OCI-M2 (cell line): ENCODE measurements around the gene HABP2.

ENCODE experiments used
- DNase-seq: peaks from one replicate; lab custom pipeline; 2025; ENCODE audit not compliant: unreplicated experiment; lab: John Stamatoyannopoulos, UW

Gene HABP2

DNA sequence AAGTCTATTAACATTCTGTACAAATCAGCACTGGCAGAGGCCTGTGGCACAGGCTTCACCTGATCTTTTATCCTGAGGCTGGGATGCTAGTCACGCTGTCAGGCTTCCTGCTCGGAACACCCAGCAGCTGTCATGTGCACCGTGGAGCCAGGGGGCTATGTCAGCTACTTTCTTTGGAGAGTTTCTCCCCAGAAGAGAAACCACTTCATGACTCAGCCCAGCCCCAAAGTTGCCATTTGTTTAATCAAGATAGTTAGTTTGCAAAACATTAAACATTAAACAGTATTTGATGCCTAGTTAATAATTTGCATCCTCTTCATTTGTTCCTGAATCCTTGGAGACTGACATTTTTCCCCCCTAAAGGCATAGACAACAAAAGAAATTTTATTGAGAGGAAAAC, at the start of gene HABP2:
TSS of gene HABP2 (plus strand) at position 353 of the 400 bp plus-strand sequence. CDS start 69 bp downstream, outside the sequence.
- DNase-seq = no peak

DNA sequence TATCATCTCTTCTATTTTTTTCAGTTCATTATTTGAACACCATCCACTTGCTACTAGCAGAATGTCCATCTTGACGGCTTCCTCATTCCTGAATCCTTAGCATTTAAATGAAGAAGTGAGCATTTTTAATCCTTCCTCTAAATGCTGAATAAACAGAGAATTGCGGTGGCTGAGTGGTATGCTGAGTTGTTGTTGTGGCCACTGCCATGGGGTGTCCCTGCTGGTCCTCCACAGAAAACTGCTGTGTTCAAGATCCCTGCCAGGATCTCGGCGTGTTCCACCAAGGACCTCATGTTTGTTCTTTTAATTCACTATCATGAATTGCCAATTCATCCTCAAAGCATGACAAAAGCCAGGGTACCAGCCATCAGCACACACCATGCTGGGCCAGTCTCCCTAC, 48.9 kb upstream of the HABP2 start:
- no peak for DNase-seq

DNA sequence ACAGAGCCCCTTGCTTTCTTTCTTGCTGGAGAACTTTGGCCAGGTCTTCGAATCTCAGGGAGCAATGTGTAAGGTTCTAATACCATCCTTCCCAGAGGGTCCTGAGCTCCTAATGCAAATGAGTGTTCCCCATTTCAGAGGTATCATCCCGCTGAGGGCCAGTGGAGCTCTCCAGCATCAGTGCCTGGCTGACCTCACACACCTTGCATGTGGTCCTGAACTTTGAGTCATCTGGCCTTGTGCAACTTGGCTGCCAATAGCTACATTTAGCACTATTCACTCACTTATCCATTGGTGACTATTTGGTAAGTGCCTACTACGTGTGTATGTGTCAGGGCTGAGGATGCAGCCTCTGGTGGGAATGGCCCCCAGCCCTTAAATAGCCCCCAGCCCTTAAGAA, 48.4 kb upstream of the HABP2 start:
- no peak for DNase-seq

DNA sequence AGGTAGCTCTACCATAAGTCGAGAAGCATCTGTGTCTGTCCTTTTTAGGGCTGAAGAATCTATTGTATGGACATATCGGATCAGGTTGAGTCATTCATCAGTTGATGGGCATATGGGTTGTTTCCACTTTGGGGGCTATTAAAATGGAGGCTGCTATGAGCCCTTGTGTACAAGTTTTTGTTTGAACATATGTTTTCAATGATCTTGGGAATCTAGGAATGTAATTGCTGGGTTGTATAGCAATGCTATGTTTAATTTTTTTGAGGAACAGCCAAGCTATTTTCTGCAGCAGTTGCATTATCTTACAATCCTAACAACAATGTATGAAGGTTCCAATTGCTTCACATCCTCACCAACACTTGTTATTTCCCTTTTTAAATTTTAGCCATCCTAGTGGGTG, 46.4 kb upstream of the HABP2 start:
- DNase-seq = no peak

DNA sequence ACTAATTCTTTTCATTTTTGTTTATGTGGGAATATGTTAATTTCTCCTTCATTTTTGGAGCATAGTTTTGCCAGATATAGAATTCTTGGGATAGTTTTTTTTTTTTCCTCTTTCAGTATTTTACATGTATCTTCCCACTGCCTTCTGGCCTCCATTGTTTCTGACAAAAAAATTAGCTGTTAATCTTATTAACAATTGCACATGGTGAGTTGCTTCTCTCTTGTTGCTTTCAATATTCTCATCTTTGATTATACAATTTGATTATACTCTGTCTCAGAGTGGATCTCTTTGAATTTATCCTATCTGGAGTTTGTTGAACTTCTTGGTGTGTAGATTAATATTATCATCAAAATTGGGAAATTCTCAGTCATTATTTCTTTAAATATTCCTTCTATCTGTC, 41.4 kb upstream of the HABP2 start:
- no peak for DNase-seq

DNA sequence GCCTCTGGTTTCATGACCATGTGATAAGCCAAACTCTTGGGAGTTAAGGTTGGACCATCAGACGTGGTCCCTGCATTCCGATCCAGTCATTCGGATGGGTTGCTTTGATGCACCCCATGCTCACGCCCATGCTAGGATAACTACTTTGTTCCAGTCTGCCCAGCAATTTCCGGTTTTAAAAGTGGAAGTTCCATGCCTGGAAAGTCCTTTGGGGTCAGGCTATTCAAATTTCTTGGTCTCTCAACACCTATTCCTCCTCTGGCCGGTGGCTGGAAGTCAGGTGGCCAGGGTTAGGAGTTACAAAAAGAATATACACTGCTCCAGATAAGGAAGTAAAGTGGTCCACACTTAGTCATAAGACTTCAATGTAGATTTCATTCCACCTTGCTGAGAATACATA, 37.7 kb upstream of the HABP2 start:
- no peak for DNase-seq

DNA sequence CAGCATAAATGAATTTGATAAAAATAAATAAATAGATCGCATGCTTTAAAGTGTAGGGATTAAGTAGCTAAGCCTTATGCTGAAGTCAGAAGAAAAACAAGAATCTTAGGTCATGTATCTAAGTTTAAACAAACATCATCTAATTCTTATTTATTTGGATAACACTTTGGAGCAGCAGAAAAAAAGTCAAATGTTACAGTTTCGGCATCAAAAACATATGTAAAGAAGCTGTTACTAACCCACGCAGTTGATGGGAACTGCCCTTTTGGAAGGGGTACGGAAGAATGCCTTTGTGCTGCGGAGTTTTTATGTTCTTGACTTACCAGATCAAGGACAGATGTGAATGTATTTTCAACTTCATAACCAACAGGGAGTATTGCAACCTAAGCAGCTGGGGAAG, 37.3 kb upstream of the HABP2 start:
- DNase-seq = no peak

DNA sequence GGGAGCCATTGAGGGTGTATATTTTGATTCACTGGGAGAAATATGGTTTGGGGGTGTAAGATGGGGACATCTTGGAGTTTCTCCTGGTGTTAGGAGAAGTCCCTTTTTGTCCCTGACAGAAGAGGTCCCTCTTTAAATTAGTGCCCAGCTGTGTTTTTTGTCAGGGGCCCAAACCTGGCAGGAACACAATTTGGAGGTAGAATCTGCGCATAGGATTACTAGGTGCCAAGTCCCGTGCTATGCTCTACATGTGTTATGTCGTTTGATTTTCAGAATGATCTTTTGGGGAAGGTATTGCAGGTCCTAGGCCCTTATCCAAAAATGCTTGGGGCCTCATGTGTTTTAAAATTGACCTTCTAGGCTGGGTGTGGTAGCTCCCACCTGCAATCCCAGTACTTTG, 36.8 kb upstream of the HABP2 start:
- no peak for DNase-seq

DNA sequence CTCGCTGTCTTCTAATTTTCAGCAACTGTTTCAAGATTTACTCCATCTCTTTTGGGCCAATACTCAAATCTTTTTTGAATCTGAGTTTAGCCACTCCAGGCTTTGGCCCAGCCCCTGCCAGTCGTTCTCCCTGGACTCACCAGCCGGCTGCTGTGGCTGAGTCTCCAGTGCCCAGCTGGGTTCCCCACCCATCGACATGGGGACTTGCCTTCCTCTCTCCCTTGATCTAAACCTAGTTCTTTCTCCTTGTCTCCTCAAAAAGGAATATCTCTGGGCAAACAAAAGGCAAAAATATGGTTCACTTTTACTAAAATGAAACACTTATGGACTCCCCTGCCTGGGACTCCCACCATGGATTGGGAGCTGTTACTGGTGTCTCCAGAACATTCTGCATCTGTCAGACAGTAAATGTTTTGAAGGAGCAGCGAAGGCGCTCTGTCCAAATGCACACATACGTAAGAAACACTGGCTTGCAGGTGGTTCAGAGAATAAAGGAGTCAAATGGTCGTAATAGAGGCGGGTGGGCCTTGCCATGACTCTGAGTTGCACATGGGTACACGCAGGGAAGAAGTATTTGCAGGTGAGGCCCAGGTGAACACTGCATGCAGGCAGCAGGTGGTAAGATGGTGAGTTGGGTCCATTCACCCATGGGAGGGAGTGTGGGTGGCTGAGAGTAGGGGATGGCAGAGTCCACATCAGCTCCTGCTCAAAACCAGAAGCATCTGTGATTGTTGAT, 35.5 kb upstream of the HABP2 start:
- no peak for DNase-seq

DNA sequence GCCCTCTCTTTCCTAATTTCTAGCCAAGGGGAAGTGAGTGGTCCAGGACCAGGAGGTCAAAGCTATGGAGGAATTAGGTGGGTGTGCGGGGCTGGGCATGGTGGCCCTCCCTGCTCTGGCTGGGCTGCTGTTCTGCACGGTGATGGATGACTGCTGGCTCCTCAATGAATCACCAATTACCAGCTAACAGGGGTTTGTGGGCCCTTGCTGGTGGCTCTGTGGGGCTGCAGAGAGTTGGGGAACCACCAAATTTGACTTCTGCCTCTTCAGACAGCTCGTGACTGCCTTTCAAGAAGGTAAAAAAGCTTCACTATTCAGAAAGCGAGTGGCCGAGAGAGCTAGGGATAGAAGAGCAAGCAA, 35.0 kb upstream of the HABP2 start:
- DNase-seq = no peak

DNA sequence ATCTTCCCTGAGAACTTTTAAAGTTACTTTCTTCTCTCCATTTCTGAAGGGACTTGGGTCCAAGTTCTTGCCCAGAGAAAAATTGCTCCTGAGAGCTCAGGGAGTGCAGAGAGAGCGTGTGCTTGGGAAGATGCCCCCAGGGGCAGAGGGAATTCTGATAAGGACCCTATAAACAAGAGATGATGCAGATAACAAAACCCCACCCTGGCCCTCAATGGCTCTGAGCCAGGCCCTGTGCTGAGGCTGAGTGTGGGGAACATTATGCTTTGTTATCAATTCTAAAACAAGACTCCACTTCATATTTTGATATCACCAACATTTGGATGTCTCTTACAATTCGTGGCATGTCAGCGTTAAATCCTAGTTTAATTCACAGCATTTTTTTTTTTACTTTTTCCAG, 34.4 kb upstream of the HABP2 start:
- DNase-seq = no peak

DNA sequence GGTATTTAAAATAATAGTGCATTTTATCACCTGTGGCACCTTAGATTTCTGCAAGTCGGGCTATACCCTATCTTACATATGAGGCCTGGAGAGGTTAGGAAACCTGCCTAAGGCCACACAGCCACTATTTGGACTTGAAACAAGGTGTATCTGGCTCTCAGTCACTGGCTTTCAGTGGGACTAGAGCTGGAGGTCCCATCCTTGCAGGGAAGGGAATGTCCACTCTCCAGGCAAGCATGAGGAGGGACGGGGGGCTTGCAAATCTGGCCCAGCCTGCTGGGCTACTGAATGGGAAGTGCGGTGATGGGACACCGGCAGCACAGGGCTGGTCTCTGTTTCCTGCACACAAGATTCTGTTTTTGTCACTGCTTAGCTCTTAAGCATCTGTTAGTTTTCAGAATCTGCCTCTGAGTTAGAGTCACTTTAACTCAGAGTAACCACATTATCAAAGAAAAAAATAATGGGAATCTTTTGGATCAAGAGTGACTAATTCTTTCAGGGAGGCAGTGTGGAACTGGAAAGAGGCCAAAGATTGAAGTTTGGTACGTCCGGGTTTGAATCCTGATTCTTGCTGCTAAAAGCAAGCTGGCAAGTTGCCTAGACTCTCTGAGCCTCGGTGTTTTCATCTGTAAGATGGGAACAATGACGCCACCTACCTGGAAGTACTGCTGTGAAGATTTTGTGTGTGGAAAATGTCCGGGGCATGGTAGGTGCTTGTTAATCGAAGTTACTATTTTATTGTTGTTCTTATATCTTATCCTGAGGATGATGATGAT, 33.8 kb upstream of the HABP2 start:
- DNase-seq = no peak

DNA sequence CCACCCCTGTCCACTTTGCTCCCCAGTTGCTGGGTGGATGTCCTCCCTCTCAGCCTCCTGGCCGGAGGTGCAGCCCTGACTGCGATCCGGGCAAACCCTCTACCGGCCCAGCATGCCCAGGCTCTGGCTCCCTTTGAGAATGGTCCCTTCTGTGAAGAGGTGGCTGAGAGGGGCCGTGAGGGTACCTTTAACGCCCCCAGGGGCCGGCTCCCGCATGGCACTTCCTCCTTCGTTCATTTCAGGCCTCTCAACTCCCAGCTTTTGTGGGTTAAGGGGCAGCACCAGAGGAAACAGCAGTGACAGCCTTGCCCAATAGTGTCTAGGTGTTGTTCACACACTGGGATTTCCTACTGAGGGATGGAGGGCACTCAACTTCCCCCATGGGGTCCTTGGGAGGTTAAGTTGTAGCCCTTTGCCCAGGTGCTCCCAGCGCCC, 33.2 kb upstream of the HABP2 start:
- no peak for DNase-seq

DNA sequence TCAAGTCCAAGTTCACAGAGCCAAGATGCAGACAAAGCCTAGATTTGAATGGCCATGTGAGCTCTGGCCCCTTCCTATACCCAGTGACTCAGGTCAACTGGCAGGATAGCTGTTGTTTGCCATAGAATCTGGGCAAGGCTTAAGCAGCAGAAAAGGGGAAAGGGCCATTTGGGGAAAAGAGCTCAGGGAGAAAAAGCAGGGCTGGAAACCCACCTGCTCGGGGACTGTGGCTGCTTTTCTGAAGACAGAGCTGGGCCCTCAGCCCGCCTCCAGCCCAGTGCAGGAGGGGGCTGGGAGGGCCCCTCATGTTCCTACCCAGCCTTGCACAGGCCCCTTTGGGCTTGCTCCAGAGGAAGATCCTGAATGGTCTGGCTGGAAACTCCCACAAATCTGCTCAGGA, 32.6 kb upstream of the HABP2 start:
- DNase-seq = no peak

DNA sequence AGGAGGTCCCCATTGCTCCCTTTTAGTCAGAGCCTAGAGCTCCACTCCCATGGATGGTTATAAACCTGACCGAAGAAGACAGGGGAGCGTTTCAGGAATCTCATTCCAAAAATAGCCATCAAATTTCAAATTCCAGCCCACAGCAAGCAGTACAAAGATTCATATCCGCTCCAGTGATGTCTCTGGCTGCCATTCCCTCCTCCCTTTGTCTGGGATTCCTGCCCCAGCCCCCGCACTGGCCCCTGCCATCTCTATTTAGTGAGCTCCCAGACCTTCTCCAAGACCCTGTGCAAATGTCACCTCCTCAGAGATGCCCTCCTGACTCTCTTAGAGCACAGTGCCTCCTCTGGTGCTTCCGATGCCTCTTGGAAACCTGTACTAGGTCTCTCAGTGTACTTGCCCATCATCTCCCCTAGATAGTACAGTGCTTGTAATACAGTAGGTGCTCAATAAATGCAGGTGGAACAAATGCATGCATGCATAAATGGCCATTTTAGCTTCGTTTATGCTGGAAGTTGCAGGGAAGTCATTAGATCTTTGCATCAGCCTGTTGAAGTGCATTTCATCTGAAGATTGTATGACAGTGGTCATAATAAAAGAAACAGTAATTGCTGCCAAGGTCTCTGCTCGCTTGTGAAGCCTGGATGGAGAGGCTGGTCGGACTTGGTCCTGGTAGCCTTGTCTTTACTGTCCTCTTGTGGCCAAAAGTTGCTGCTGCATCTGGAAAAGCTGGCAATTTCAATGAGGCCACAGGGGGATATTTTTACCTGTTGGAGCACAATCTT, 32.0 kb upstream of the HABP2 start:
- peak; percentile 33 for DNase-seq

DNA sequence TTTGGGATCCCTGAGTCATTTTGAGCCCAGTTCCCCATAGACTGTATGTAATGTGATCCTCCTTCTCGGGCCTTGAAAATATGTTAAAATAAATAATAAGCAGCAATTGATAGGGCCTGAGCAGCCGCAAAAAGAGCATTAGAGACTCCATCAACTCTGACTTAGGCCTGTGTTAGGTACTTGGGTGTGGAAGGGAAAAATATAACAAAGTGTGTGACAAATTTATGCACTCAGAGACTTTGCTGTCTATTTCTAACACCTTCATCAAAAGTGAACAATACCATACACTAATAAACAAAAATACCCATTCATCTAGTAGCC, 31.4 kb upstream of the HABP2 start:
- no peak for DNase-seq

DNA sequence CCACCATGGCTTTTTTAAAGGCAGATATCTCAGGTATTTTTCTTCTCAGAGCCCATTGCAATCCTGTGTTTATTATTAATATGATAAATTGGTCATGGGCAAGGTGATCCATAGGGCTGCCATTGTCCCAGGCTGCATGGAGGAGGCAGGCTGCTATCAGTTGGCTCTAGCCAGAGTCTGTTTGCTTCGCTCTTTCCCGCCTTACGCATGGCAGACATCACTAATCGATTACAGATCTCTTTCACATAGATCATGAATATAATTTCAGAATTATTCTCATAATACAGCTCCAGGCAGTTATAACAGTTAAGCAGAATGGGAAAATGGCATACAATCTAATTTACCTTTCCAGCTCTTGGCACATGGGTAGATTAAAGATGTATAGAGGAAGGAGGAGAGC, 30.4 kb upstream of the HABP2 start:
- DNase-seq = no peak

DNA sequence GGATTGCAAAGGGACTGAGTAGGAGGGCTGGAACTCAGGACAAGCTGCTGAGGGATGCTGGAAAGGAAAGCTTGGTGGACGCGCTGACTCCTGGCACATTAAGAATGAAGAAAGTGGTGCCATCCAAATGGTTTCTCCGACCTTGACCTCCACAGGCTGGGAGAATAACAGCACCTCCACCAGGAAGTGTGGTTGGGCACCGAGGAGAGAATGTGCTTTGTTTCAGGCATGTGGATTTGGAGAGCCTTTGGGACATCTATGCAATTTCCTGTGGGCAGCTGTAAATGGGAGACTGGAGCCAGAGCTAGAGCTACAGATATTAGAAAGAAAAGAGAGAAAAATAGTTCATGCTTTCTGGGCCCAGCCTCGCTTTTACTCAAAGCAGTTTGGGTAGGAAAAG, 29.8 kb upstream of the HABP2 start:
- no peak for DNase-seq

DNA sequence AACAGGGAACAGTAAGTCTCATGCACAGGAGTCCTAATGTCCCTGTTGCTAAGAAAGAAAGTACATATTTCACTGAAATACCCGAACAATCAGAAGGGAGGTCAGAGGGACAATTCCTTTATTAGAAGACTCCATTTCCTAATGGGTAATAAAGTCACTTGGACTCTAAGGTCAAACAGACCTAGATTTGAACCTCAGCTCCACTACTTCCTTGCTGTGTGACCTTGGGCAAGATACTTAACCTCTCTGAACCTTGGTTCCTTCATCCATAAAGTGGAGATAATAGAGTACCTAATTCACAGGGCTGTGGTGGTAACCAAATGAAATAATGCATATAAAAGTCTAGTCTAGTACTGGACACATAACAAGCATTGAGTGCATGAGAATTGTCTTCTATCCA, 29.2 kb upstream of the HABP2 start:
- DNase-seq = no peak

DNA sequence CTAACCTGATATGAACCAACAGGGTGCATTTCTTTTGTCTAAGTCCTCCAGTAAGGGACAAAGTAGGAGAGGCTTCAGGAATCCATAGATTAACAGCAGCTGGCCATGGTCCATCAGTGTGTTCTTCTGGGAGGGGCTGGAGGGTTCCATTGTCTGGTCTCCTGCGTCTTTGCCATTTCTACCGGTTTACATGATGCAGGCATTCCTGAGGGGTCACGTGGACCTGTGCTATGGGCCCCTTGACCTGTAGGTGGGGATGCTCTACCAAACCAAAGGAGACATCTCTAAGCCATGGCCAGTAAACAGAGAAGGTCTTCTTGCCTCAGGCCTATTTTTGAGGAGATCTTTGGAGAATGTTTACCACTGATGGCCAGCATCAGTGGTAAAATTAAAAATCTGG, 28.7 kb upstream of the HABP2 start:
- DNase-seq = no peak

DNA sequence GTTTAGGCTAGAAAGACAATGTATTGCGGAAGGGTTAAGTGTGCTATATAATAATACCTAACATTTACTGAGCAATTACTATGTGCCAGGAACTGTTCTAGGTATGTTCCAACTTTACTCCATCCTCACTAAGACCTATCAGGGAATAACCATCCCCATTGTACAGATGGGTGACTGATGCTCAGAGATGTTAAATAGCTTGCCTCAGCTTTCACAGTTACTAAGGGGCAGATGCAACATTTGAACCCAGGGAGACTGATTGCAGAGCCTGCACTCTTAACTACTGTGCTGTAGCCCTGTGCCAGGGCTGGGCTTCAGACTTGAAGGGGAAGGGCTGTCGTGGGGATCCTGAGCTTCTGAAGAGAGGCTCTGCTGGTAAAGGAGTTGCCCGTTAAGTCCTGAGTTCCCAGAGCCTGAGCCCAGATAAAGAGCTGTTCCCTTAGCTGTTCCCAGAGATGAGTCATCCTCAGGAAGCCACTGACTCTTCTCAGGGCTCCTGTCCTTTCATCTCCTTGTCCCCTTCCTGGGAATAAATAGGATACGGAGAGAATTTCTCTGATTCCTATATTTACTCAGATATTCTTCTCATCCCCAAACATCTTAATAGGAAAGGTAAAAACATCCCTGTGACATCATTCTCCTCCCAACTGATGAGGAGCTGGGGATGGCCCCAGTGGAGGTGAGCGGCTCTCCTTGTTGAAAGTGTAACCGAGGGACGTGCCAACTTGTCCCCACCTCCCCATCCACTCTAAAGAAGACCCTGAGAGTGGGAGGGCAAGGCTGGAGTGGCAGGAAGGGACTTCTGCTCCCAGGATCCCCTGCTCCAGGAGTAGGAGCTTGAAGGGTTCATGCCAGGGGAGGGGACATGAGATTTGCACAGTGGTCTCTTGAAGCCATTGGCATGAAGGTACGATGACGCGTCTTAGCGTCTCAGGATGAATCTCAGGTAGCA, 28.0 kb upstream of the HABP2 start:
- no peak for DNase-seq
